Measurements from ENCODE around the gene PLEKHG4B. TPM values are rescaled to one million over a fixed set of nuclear protein-coding genes. Genes with fewer than 3 reads are reported as not detected.

Gene PLEKHG4B
- total RNA-seq, 1 experiment from 2014 or later = 0.02 TPM

GRCh38 chr5:89337-90286 is 2.4 kb upstream of the PLEKHG4B start:
- no peaks in the 10 kb centered on the region for H3K9me3 ChIP-seq (ENCODE audit: control insufficient read depth in 1 of 2, insufficient read depth in 1 of 2, low read depth in 1 of 2, low read length in 2 of 2)
- no peak overlapping the region for H3K4me2 ChIP-seq (ENCODE audit: low read length)
- H3K27ac ChIP-seq (ENCODE audit: low read depth, low read length) = no peak overlapping the region
- DNase-seq (ENCODE audit: low read depth, low spot score) (no peak), ATAC-seq (no peak)
- H2AFZ ChIP-seq (ENCODE audit: low read depth, low read length, poor library complexity, severe bottlenecking) = no peak overlapping the region
- TF ChIP-seq EGR1 (IDR thresholded peaks at IDR 0.05; ENCODE audit: low read depth) (no peak), RAD21 (IDR thresholded peaks at IDR 0.05; ENCODE audit: low read depth) (no peak), POLR2AphosphoS5 (IDR thresholded peaks at IDR 0.05; ENCODE audit: low read depth, low read length) (no peak), ATF3 (IDR thresholded peaks at IDR 0.05) (no peak), CEBPB (IDR thresholded peaks at IDR 0.05; ENCODE audit: low read depth) (no peak), YY1 (IDR thresholded peaks at IDR 0.05; ENCODE audit: extremely low read depth, insufficient replicate concordance, low read depth, low read length) (no peak), EZH2phosphoT487 (IDR thresholded peaks at IDR 0.05; ENCODE audit: borderline replicate concordance) (no peak), ELF1 (IDR thresholded peaks at IDR 0.05; ENCODE audit: borderline replicate concordance, low read depth) (no peak), SRF (IDR thresholded peaks at IDR 0.05; ENCODE audit: low read depth) (no peak)
- peaks cover 43% of the 10 kb centered on the region for H3K27me3 ChIP-seq (ENCODE audit: insufficient read depth, low read length)
- H3K9me2 ChIP-seq (ENCODE audit: insufficient read depth) = no peaks in the 10 kb centered on the region
- no peak overlapping the region for H3K9ac ChIP-seq (ENCODE audit: low read length)
- H4K20me1 ChIP-seq (ENCODE audit: insufficient read depth) = no peaks in the 10 kb centered on the region
- ChIA-PET RAD21 (ENCODE audit: low non-redundant PET in 1 of 2, low total read pairs in 2 of 2, uncharacterized antibody in 2 of 2, unreplicated experiment in 2 of 2) (no interaction called here), POLR2A (no interaction called here), CTCF (no interaction called here)
- intact Hi-C loops (cut with micrococcal nuclease) = no loop called here
- H3K4me3 ChIP-seq (replicated peaks in 1 of 2; ENCODE audit: low read depth in 1 of 2, low read length in 2 of 2) = no peak overlapping the region
- no peaks in the 10 kb centered on the region for H3K79me2 ChIP-seq (ENCODE audit: insufficient read depth, low read length)
- no TSS peak for BruUV-seq (replicated peaks)
- H3K36me3 ChIP-seq (ENCODE audit: control insufficient read depth in 1 of 2, insufficient read depth in 2 of 2, low read length in 2 of 2) = no peaks in the 10 kb centered on the region
- no peaks in the 10 kb centered on the region for H3K4me1 ChIP-seq (ENCODE audit: control insufficient read depth in 1 of 2, insufficient read depth in 2 of 2, low read length in 2 of 2)

Measured in HCT116 (cell line).